NCI-H146 treated with DMSO at 0.1 percent for 48 hours (cell line): ENCODE measurements around the gene TMEM235.

Experiments
- DNase-seq: peaks from one replicate; lab custom pipeline; 2025; ENCODE audit not compliant: unreplicated experiment; lab: John Stamatoyannopoulos, UW

TMEM235 gene

DNA sequence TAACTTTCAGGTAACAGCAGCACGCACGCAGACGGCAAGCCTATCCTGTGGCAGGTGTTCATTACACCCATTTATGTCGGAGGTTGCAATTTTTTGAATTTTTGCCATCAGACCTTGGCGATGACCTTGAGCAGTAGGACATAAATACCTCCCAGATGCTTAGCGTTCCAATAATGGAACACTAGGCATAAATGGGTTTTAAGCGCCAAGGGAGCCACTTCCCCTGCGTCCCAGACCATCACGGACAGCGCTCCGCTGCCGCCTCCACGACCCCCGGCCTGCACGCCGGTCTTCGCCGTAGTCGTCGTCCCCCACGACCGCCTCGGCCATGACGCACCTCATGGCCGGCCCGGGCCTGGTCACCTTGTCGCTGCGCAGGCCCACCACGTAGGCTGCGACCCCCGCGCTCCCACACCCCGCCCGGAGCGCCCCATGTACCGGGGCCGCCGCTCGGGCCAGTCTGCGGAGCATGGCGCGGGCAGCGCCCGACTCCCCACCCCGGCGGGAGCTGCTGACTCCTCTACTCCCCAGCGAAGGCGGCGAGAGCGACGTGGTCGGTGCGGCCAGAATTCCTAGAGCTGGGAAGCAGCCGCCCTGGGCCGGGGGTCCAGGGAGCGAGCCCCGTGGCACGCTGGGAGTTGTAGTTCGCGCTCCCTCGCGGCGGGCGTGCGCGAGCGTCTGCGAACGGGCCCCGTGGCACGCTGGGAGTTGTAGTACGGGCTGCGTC is 22.7 kb downstream of the TMEM235 start:
- DNase-seq = peak; percentile 80

DNA sequence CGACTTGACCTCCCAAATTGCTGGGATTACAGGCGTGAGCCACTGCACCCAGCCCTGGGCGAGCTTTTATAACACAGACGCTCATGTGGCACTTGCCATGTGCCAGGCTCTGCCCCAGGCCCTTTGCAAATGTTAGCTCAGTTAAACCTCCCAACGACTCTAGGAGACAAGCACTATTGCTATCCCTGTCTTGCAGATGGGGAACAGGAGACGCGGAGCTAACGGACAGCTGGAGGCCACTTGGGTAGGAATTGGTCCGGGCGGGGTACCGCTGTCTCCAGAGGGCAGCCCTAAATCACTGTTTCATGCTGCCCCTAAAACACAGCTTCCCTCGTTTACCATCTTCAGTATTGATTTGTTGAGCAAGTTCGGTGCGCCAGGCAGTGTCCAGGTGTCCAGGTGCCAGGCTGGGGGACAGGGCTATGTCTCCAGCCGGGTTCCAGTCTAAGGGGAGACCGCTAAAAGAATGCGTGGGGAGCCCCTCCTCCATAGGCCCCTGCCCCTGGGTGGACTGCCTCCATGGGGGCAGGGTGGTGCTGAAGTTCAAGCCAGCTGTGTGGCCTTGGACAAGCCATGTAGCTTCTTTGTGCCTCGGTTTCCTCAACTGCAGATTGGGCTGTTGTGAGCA is 23.7 kb downstream of the TMEM235 start:
- DNase-seq = no peak

DNA sequence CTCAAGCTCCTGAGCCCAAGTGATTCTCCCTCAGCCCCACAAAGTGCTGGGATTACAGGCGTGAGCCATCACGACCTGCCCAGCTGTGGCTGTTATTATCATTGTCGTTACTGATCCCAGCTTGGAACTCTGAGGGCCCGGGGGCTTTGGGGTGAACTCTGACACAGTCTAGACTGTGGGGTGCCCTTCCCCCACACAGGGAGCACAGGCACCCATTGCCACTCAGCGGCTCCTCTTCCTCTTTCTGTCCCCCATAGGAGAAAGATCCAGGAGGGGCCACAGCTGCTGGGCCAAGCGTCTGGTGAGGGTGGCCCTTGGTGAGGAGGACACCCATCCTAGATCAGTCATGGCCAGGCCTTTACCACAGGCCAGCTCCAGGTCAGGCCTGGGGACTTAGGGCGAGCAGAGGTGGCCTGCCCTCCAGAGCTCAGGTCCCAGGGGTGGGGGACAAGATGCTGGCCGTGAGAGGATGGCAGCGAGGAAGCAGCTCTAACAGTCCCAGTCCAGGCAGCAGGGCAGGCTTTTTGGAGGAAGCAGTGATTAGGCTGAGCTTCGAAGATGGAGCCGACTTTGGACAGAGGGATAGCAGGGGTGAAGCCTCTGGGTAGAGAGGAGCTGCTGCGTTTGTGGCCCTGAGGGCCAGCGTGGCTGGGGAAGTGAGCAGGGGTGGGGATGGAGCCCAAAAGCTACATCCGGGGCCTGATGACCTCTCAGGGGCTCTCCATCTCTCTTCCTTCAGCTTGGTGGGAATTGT is 24.7 kb downstream of the TMEM235 start:
- no peak for DNase-seq

GRCh38 chr17:78256707-78257591 is 25.5 kb downstream of the TMEM235 start:
- no peak for DNase-seq

- DNase-seq = no peak
Observed at GRCh38 chr17:78257810-78258322, 26.4 kb downstream of the TMEM235 start.

DNA sequence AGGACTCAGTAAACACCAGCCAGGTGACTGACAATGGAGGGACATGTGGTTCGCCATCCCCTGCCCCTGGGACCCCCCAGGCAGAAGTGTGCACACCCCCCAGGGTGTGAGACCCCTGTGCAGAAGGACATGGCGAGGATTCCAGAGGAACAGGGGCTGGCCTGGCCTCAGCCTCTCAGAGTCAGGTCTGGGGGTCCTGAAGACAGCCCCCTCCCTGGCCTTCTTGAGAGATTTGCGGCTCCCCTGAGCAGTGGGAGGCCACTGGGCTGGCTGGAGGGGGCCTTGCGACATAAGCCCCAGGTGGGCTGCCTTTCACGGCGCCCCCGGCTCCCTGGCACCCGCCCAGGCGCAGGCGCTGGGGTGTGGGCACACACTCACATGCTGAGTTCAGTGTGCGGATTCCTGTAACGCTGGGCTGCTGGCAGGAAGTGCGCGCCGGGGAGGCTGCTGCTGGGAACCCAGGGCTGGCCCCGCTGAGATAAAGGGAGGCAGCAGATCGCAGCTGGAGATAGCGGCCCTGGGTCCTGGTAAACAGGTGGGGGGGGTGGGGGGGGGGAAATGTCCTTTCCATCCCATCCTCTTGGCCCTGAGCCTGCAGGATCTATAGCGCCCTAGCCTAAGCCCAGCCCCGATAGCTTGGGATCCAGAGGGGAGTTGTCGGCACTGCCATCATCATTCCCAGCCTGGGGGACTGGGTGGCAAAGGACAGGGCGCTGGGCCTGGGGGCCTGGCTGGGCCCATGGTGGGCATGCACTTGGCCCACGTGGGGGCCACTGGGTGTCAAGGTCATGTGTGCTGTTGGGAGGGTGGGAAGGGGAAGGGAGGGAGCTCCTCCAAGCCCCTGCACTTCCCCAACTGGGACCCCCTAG is 27.1 kb downstream of the TMEM235 start:
- DNase-seq = peak; percentile 54

DNA sequence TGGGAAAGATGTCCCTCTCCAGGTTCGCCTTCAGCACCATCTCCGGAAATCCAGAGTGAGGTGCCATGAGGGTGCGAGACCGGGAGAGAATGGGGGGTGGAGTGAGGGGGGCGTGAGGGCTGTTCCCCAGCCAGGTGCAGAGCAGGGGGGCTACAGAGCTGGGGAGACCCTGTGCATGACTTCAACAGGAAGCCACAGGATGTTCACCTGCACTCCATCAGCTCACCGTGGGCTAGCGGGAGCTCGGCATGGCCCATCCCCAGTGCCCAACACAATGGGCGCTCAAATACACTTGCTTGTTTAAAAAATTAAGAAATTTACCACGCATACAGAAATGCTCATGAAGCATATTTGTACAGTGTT is 27.7 kb downstream of the TMEM235 start:
- no peak for DNase-seq

GRCh38 chr17:78263063-78263735 is 31.8 kb downstream of the TMEM235 start:
- DNase-seq = no peak

GRCh38 chr17:78263736-78264340 is 32.4 kb downstream of the TMEM235 start:
- no peak for DNase-seq

DNA sequence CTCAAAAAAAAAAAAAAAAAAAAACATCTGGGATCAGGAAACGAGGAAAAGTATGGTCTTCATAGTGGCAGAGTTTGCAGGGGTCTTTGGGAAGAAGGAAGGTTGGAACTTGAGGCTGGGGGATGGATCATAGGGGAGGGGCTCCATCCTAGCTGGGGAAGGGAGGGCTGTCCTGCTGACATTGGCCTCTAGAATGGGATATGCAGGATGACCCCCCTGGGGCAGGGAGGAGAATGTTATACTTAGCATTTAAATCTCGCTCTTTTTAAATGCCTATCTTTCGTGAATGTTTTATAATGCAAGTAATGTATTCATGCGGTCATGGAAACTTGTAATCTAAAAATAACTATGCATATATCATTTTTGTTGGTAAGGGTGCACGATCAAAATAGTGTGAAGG is 33.2 kb downstream of the TMEM235 start:
- DNase-seq = no peak

GRCh38 chr17:78265121-78265520 is 33.7 kb downstream of the TMEM235 start:
- no peak for DNase-seq

- no peak for DNase-seq
Observed at GRCh38 chr17:78266231-78266631, 34.8 kb downstream of the TMEM235 start.

GRCh38 chr17:78266771-78267170 is 35.3 kb downstream of the TMEM235 start:
- DNase-seq = no peak

- DNase-seq = no peak
Observed at GRCh38 chr17:78267253-78268073, 36.0 kb downstream of the TMEM235 start.

- no peak for DNase-seq
Observed at GRCh38 chr17:78268191-78268874, 36.9 kb downstream of the TMEM235 start.

- DNase-seq = no peak
Observed at GRCh38 chr17:78268951-78269905, 37.8 kb downstream of the TMEM235 start.
